Anterior cingulate cortex (tissue), 58 donors: Measurements from ENCODE around the gene MEIS1.

Experiments used
- DNase-seq, 58 donors: peaks; one replicate each; lab custom pipeline; 2025; lab: John Stamatoyannopoulos, UW

MEIS1 gene

DNA sequence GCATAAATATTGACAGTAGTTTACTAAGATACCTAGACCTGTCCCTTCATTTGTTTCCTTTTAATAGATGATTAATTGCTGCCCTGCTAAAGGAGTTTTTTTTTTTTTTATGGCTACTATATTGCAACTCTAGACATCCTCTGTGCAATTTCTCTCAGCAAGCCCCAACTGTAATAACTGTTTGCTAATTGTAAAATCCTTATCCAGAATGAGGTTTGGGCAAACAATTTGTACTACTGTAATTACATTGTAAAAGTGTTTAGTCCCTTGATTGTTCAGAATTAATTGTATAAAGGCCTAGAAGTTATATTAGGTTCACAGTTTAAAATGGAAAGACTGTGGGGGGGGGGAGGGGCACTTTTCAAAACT is 3.7 kb upstream of the MEIS1 start:
- no peak for DNase-seq

DNA sequence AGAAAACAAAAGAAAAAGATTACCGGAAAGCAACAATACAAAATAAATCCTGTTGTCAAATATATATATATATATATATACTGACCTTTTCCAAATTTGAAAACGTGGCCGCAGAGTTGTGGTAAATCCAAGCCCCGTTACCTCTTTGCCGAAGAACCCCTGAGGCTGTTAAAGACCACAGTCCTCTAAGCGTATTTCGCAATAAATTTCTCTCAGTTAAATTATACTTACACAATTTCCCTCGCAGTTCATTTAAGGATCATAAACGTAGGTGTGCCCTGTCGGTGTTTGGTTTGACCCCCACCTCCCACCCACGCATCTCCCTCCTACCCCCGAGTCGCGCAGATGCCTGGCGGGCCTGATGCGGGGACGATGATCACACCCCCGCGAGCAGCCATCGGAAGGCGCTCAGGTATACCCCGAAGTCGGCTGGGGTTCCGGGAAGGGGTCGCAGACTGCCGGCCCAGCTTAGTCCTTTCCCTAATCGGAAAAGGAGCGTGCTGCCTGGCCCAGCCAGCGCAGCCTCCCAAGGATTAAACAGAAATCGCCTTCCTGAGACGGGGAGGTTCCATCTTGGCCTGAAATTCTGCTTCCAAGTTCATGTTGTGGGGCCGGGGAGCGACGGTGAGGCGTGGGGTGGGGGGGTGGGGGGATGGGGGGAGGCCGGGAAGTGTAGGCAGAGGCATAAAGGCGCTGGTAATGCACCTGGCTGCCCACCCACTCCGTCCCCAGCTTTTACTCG is 2.9 kb upstream of the MEIS1 start:
- no peak for DNase-seq

DNA sequence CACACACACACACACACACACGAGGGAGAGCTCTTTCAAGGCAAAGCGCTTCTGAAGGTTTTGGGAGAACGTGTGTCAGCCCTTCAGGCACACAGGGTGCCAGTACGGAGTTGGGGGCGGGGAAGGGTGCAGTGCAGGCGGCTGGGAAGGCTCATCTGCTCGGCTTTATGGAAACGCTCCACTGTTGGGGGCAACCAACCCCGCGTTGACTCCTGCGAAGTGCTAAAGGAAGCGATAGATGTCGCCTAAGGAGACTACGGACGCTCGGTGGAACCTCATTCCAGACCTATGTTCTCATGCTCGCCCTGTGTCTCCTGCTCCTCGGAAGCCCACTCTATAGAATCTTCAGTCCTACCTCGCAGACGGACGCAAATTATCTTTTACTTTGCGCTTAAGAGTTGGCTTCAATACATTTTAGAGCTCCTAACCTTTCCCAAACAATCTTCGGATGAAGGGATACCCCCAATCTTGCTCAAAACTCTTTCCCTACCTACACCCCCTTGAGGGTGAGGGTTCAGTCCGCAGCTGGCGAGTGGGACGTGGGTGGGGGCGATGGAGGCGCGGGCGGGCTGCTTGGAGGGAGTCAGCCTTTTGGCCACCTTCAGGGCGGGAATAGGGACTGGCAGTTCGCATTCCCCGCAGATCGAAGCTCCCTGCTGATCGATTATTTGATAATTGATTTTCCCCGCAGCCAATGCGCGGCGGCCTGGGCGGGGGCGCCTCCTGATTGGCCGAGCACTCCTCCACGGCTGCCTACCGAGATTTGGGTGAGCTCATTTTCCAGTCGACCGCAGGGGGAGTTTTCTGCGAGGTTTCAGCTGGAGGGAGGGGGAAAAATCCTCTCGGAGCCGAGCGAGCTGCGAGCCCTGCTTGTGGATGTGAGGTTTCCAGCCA is 1.9 kb upstream of the MEIS1 start:
- peak; percentile 52 to 95 (median 83) for DNase-seq

DNA sequence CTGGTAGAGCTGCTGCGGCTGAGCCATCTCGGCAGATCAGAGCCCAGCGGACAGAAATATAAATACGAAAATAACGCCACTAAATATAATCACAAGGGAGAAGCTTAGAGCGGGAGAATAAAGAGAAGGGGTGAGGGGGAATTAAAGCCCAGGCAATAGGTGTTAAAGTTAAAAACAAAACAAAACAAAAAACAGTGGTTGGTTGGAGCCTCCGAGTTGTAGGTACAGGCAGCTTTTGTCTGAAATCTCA is 1.3 kb upstream of the MEIS1 start:
- no peak for DNase-seq

DNA sequence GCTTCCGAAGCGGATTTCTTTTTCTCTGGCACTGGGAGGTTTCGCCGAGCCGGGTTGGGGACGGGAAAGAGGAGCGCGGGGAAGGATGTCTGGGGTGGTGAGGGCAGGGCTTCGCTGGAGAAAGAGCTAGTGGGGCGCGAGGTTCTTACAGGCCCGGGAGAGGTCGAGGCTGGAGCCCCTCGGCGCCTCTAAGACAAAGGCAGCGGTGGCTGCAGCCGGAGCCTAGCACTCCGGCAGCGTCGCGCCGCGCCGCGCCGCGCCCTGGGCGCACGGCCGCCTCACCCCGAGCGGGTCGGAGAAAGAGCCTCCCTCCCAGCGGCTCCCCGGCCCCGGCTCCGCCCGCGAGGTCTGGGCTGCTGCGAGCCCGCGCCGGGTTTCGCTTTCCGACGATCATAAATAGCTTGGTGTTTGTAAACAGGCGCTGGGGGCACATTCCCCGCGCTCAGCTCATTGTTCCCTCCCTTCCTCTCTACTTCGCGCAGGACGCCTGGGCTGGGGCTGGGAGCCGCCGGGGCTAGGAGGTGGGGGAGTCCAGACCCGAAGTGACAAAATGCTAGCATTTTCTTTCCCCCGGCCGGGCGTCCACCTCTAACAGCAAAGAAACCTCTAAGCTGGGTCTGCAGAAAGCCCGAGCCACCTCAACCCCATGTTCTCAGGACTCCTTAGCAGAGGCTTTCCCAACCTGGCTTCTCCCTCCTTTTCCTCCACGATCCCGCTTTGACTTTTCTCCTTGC is 813 bp upstream of the MEIS1 start:
- peak in 27 of 58 donors; percentile 23 to 75 (median 53) for DNase-seq

DNA sequence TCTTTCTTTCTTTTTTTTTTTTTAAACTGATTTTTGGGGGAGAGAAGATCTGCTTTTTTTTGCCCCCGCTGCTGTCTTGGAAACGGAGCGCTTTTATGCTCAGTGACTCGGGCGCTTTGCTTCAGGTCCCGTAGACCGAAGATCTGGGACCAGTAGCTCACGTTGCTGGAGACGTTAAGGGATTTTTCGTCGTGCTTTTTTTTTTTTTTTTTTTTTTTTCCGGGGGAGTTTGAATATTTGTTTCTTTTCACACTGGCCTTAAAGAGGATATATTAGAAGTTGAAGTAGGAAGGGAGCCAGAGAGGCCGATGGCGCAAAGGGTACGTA is 587 bp downstream of the MEIS1 start:
- no peak for DNase-seq

DNA sequence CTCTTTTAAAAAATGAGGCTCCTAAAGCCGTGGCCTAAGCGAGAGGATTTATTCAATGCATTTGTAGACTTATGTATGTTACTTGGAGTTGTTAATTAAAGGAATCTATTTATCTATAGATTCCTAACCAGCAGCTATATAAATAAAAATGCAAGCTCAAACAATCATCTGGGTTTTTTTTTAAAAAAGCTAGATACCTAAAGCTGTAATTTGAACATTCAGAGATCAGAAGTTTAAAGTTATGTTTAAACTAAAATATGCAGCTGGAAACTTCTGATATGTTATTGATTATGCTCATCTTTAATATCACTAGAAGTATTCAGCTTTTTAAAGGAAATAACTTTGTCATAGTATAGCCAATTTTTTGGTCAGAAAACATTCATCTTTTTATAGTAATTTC is 1.0 kb downstream of the MEIS1 start:
- no peak for DNase-seq

DNA sequence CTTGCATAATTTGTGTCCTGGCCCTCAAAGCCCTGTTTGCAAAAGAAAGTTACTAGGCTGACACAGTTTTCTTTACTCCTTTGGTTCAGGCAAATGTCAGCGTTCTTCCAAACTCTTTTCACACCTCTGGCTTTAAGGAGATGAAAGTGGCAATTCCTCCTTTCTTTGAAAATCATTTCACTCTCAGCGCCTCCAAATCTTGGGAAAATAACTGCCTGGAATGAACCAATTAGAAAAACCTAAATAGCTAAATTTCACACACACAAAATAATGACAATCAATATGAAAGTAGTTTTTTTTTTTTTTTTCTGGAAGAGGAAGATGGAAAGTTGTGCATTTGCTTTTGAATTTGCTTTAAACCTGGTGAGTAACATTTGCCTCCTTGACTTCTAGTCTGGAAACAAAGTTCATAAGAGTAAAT is 1.7 kb downstream of the MEIS1 start:
- no peak for DNase-seq

DNA sequence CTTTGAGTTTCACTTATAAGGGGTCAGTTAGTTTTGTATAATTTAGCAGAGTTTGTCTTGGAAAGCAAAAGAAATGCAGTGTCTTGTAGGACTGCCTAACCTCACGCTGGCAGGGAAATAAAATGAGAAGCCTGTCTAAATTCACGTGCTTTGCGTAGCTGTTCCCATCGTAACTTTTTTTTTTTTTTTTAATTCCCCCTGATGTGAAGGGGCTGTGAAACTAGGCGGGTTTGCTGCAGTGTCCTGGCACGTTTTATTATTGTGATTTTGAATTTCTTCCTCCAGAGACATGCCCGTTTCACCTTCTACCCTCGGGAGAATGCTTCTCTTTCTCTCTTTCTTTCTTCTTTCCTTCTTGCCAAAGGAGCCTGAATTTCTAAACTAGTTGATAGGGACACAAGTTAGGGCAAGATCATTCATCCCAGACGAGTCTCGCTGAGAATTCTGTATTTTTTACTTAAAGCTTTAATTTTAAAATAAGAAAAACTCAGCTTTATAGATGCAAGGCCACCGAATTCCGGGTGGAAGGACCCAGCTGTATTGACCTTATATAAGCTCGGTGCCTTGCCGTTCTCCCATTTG is 2.3 kb downstream of the MEIS1 start:
- no peak for DNase-seq

DNA sequence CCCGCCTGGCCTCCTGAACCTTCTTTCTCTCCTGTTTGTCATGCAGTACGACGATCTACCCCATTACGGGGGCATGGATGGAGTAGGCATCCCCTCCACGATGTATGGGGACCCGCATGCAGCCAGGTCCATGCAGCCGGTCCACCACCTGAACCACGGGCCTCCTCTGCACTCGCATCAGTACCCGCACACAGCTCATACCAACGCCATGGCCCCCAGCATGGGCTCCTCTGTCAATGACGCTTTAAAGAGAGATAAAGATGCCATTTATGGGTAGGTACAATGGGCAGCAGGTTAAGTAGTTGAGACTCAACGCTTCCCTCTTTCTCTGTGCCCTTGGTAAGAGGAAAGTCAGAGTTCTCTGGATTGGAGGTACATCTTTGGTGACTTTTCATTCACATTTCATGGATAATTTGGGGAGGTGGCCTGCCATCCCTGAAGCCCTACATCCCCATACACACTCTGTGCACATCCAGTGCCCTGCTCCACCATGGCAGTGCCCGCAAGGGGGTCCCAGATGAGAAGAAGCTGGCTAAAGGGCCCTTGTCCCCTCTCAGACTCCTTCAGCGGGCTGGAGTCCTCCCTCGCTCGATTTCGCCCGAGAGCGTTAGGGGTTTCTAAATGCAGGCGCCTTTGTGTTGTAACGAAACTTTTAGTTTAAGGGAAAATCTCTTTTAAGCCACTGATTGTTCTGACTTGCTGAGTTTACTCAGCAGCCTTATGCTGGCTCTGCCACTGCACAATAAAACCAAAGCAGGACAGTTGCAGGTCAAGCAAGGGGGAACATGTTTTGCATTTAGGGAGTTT is 3.0 kb downstream of the MEIS1 start:
- peak in 7 of 58 donors; percentile 13 to 40 (median 22) for DNase-seq

DNA sequence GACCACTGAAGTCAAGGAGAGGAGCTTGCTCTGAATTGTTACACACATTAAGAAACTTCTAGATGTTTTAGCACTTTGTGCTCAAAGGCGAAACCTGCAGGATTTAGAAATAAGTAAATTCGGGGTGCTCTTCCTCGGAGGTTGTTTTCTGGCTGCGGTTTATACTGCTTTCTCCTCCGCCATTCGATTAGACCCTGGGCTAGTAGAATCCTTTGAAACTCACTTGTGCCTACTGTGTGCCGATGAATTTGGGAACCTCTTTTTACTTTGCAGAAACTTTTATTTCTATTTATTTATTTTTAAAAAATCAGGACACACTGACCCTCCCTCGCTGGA is 3.5 kb downstream of the MEIS1 start:
- no peak for DNase-seq

DNA sequence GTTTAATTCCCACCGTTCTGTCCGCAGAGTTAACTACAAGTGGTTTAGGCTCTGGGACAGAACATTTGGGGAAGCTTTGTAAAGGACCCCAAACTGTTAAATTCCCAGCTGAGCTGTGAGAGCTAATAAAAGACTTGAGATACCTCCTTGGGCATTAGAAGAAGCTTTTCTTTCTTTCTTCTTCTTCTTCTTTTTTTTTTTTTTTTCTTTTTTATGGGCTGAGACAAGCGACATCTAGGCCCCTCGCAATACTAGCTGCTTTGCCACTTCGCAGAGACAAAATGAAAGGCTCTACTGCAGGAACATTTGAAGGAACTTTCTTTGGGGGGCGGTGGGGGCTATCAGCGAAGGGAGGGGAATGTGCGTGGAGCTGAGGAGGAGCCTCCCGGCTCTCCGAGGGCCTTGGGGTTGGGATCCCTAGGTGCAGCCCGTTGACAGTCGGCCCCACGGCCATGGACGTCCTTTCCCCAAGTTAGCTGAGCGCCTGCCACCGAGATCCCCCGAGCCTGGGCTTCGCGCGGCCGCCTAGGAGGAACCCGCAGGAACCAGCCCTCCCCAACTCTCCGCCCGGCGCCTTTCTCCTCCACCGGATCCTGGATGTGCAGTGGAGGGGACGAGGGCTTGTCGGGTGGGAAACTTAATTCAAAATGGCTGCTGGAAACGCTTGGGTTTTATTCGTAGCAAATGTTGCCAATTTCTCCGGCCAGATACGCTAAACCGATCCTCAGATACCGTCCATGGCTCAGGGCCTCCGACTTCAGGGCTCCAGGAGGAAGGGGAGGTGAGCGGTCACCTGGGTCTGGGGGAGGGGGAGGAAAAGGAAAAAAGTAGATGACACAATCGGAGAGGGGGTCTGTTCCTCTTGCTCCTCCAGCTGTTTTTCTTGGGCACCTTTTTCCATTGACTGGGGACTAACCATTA is 4.2 kb downstream of the MEIS1 start:
- peak in 3 of 58 donors; percentile 18 to 46 (median 19) for DNase-seq

DNA sequence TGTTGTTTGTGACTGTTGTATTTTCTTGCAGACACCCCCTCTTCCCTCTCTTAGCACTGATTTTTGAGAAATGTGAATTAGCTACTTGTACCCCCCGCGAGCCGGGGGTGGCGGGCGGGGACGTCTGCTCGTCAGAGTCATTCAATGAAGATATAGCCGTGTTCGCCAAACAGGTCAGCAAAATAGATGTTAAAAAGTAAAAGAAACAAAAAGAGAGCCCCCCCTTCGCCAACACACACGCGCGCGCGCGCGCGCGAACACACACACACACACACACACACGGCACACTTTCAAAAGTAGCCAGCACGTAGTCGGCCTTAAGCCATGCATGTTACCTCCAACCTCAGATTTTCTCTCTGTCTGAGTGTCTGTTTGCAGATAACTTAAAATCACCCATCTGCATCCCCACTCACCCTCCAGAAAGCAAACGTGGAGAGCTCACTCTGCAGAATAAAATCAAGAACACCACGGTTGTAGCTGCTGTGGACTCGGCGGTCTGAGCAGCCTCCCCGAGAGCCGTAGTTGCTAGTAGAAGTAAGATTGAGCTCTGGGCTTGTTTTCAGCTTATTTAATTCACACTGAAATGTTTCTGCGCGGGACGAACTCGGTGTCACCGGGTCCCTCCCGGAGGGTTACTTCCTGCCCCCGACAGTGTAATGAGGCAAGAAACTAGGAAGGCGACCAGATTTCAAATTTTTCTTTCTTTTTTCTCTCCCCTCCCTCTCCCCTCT is 5.1 kb downstream of the MEIS1 start:
- peak in 1 of 58 donors; percentile 18 for DNase-seq

DNA sequence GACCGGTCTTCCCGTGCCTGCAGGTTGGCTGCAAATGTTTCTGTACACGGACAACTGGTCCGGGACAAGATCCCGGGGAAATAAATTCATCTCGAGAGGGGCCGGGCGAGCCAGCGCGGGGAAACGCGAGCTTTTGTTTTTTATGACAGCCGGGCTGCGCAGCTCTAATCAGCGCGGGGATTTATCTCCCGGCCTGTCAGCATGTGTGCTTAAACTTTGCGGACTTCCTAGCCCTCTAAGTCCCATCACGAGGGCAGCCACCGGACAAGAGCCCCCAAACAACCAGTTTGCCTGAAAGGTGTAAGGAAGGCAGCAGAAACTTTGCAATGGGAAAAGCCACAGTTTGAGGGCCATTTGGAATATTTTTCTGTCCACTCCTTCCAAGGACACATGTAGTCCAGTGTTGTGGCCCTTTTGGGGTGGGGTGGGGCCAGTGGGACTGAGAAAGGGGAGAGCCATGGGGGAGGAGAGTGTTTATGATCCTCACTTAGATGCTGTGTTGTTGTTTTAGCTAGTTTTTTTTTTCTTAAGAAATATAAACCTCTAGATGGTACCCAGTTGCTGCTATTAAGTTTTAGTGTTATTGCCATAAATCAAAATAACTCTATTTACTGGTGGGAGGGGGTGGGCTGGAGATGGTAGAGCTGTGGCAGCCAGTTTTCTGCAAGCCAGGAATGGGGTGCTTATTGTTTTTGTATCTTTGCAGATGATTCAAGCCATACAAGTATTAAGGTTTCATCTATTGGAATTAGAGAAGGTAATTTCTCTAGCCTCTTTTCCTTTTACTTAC is 6.0 kb downstream of the MEIS1 start:
- no peak for DNase-seq

DNA sequence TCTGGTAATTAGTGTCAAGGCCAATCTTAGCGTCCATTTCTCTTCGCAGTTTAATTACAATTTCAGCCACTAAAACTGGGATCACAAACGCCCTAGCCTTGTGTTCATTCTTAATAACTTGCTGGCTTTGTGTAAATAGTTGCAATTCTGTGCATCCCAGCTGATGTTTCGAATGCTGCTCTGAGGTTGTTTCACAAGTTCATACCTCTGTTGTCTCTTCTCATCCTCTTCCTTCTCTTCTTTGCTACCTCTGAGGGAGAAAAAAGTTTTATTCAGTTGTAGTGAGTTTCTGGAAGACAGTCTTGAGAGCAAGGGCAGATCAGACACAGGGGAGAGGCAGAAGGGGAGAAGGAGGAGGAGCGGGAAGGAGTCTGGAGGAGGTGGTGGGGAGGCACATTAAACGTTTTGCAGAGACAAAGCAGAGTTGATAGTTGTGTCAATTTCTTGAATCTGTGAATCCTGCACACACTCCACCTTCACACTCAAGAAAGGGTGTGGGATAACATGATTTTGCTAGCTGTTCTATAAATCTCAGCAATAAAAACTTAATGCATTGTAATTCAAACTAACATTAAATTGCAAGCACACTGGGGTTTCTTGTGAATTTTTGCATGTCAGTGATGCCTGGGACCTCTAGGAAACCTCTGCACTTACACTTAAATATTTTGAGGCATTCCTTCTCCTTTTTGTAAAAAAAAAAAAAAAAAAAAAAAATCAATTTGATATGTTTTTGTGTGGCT is 6.8 kb downstream of the MEIS1 start:
- DNase-seq: no peak

DNA sequence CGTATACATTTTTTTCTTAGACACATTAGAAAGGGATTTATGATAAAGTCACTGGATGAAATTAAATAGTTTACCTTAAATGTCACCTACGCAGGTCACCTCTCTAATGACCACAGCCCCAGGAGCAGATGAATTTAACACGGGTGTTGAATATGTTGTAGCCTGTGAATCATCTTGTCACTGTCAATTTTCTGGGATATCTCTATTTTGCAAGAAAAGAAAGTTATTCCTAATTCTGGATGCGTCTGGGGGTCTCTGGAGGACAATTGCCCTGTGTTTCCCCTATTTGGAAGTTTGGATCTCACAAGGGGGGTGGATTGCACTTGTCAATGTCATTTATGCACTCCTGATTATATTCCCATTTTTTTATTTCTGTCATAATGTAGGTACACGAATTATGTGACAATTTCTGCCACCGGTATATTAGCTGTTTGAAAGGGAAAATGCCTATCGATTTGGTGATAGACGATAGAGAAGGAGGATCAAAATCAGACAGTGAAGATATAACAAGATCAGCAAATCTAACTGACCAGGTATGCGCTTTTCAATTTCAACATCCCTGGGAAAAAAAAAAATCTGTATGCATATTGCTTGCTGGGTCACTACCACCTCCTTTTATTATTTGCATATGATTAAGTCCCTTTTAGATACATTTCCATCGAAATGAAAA is 7.7 kb downstream of the MEIS1 start:
- no peak for DNase-seq
